IPS-NIHi7 (cell line): ENCODE data around the gene ADGRL1.
"Not testable (repeated sequence)": the region's sequence is repeated elsewhere in the genome, so short reads cannot be mapped to it uniquely, and the experiment has no call there.

Experiments used
- DNase-seq: peaks from one replicate; pipeline ENCODE4 v3.0.0; 2012; ENCODE audit warnings: mixed read lengths; ENCODE audit errors: extremely low spot score

ADGRL1 gene

DNA sequence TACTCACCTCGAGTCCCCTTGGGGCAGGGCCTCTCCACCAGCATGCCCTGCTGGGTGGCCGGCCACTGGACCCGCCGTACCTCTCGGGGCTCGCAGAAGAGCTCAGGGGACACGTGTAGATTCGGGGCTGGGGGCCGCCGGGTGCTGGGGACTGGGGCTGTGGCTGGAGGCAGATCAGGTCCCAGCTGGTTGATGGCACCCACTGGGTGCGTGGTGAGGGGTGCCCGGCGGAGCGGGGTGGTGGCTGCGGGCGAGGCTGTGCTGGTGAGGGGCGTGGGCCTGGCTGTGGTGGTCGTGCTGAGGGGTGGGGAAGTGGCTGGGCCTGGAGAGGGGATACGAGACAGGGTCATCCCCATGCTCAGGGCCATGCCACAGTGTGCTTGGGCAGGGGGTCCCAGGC is 44.7 kb downstream of the ADGRL1 start:
- no peak for DNase-seq

GRCh38 chr19:14160017-14160703 is 45.8 kb downstream of the ADGRL1 start:
- DNase-seq = no peak

DNA sequence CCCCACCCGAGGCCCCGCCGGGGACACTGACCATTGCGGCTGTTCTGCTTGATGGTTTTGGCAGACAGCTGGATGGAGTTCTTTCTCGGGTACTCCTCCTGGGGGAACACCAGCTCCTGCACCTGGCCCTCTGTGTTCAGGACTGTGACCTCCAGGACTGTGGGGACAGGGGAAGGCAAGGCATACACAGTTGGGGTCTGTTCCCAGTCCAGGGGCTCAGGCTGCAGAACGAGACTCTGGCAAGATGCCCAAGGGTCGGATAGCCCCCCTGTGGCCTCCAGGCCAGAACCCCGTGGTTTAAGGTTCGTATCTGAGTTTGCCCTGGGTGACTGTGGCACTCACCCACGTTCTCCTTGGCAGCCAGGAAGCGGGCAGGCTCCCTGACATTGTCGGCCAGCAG is 46.9 kb downstream of the ADGRL1 start:
- DNase-seq = no peak

DNA sequence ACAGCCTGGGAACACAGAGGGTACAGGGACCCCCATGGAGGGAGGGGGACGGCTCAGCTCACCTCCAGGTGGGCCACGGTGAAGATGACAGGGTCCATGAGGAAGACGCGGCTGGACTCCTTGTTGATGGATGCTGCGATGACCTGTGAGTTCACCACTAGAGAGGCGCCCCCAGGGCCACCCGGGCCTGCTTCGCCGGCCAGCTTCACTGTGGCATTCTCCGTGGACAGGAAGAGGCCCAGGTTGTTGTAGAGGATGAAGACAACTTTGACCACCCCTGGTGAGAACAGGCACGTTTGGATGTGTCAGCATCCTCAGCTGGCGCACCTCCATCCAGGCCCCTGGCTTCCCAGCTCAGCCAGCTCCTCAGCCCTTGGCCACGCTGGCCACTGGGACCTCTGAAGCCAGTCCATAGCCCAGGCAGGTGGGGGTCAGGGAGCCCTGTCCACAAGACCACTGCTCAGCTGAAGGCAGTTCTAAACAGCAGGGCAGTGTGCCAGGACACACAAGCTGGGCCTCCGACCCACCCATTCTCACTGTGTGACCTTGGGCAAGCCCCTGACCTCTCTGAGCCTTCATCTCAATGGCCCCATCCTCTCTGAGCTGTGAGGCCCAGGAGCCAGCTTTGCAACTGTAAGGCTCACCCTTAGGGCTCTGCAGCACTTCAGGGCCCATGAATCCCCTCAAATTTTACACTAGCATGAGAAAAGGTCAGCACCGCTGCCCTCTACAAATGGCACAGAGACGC is 47.5 kb downstream of the ADGRL1 start:
- no peak for DNase-seq

DNA sequence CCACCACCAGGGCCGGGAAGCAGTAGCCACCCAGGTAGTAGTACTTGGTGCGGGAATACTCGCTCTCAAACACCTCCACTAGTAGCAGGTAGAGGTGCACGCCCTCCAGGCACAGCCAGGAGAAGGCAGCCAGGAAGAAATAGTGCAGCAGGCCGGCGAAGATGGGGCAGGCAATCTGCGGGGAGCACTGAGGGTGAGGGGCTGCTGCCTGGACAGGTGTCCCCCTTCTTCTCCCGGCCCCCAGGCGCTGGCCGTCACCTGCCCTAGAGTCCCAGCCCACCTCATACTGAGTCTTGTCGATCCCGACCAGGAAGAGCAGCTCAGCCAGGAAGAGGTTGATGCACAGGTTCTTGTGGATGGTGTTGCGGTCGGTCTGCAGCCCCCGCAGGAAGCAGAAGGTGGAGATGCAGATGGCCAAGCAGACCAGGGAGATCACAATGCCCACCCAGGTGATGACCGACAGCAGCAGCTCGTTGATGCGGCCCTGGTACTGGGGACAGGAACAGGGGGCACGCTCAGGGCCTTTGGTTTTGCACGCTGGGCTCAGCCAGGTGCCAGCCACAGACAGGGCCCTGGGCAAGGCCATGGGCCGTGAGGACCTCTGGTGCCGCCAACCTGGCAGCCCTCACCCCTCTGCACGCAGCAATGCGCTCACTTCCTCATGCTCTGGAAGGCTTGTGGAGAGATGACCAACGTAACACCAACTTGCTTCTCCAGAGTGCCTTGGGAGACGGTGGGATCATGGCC is 48.8 kb downstream of the ADGRL1 start:
- no peak for DNase-seq

GRCh38 chr19:14156122-14156521 is 49.8 kb downstream of the ADGRL1 start:
- DNase-seq = no peak

DNA sequence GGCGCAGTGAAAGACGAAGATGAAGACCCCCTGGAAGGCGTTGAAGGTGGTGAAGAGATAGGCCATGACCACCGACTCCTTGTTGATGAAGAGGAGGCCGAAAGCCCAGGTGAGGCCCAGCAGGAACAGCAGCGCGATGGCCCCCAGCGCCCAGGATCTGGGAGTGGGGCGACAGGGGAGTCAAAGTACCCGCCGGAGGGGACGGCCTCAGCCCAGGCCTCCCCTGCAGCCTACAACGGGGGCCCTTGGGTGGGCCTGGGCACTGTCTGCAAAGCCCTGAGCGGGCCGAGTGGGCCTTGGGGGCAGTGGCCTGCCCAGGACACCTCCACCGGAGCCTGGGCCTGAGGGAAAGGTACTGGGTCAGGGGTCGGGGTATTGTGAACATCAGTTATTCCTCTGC is 50.6 kb downstream of the ADGRL1 start:
- DNase-seq = no peak

GRCh38 chr19:14152713-14153112 is 53.3 kb downstream of the ADGRL1 start:
- no peak for DNase-seq

GRCh38 chr19:14150770-14151661 is 55.0 kb downstream of the ADGRL1 start:
- DNase-seq = no peak

DNA sequence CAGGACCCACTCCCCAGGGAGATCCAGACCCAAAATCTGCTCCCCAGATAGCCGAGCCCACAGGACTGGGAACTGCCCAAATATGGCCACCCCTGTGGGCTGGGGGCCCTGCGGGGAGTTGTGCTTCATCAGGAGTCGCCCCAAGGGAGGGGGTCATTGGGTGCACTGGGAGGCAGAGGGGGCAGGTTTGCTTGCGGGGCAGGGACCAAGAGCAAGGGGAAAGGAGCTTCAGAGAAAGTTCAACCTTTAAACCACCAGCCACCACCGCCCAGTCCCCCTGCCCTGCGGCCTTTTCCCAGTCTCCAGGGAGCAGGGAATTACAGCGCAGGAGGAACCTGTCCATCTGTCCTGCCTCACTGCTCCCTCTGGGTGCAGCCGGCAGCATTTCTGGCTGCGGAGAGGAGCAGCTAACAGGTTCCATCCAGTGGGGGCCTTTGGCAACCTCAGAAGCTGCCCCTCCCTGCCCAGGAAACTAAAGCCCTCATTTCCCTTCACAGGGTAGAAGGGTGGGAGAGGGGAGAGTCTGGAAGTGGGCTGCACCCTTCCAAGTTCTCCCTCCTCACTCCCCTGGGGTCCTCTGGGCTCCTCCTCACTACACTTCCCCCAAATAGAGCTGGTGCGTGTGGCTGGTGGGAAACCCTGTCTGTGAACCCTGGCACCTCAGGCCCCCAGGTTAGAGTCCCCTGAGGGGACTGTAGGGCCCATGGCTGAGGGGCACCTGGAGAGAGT is 55.8 kb downstream of the ADGRL1 start:
- no peak for DNase-seq

DNA sequence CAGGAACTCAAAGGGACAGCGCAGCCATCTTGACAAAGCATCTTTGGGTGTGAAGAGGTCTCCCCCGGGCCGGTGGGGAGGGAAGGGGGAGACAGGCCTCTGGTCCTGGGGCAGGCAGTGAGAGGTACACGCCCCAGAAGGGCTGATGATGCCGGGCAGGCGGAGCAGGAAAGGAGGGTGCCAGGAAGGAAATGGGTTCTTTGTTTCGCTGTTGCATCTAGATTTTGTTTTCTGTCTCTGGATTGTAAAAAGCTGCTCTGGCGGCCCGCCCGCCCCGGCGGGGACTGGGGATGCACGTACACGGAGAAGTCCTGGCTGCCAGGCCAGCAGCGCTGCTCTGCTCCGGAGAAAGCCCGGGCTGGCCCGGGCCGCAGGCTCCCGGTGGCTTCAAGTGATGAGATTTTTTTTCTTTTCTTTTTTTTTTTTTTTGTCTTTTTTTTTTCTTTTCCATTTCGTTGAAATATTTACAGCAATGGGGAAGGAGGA is 56.4 kb downstream of the ADGRL1 start:
- DNase-seq = no peak

- DNase-seq = no peak
Observed at GRCh38 chr19:14148751-14149410, 57.1 kb downstream of the ADGRL1 start.

DNA sequence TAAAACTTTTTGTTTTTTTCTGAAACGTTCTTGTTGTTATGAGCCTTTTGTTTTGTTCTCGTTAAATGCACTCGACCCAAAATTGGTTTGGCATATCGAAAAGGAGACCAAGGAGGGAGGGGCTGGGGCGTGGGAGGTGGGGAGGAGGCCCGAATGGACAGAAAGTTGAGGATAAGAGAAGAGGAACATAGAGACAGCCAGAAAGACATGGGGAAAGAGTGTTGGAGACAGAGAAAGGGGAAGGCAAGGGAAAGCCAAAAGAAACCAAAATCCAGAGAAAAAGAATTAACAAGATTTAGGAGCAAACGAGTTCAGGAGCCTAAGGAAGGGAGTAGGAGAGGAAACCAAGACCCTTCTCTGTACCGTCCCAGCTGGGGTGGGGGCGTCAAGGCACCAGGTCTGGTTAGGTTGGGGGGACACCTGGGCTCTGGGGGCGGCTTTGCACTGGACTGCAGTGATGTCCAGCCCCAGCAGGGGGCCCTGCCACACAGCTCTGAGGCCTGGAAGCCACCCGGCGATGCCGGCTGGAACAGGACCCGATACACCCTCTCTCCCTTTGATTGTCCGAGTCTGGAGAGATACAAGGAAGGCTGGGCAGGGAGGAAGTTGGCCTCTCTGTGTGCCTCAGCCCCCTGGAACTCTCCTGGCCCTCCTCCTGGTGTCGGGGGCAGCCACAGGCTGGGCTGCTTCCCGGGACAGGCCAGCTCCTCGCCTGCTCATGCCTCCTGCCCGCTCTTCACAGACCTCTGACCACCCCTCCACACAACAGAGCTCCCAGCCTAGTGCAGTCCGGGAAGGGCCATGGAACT is 58.0 kb downstream of the ADGRL1 start:
- peak; percentile 72 for DNase-seq

DNA sequence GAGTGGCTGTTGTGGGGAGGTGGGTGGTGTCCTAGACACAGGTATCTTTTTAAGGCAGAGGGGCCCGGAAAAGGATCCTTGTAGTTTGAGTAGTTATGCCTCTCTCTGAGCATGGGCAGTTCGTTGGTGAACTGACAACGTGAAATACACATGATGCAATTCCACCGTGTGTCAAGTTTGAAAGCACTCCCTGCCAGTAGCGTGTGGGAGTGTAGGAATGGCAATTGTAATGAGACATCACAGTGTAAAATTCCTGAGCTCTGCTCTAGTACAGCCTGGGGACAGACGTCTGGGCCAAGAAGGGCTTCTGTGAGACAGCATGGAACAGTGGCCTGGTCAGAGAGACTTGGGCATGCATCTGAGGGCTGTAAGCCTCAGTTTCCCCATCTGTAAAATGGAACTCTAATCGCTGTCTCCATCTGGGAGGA is 59.2 kb downstream of the ADGRL1 start:
- no peak for DNase-seq

DNA sequence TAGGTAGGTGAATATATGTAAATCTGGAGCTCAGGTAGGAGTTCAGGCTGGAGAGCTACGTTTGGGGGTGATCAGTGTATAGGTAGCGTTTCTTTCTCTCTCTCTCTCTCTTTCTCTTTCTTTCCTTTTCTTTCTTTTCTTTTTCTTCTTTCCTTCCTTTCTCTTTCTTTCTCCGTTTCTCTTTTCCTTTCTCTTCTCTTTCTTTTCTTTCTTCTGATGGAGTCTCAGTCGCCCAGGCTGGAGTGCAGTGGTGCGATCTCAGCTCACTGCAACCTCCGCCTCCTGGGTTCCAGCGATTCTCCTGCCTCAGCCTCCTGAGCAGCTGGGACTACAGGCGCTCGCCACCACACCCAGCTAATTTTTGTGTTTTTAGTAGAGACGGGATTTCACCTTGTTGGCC is 59.8 kb downstream of the ADGRL1 start:
- DNase-seq = not testable (repeated sequence)

GRCh38 chr19:14145381-14145780 is 60.6 kb downstream of the ADGRL1 start:
- no peak for DNase-seq

DNA sequence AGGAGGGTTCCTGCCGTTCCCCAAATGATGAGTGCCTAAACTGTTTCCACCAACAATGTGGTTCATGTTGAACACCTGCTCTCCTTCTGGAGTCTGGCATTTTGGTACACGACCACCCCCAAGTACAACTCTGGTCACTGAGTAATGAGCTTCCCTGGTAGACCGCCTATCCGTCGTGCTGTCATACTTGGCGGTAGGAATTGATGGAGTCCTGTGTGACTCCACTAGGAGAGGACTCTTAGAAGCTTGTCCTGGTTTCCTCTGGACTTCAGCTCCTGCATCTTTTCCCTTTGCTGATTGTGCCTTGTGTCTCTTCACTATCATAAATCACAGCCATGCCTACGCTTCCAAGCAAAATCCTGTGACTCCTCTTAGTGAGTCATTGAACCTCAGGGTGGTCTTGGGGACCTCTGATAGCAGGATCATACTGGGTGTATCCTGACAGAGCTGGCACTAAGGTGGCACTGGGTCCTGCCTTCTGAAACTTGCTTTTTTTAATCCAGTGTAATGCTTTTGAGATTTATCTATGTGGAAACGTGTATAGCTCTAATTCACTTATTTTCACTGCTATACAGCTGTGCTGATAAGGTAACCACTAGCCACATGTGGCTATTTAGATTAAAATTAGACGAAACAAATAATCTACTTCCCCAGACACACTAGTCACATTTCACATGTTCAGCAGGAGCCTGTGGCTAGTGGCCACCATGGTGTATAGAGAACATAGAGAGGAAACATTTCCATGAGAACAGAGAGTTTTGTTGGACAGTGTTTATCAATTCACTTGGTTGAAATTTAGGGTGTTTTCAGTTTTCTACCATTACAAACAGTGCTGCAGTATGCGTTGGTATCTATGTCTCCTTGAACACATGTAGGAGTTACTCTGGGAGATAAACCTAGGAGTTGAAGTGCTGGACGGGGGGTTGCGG is 63.4 kb downstream of the ADGRL1 start:
- no peak for DNase-seq

- no peak for DNase-seq
Observed at GRCh38 chr19:14141041-14141440, 64.9 kb downstream of the ADGRL1 start.
